Measurements from ENCODE around the gene EBLN1. TPM values are rescaled to one million over a fixed set of nuclear protein-coding genes. Genes with fewer than 3 reads are reported as not detected.

The EBLN1 gene
- total and polyA plus RNA-seq, 2 of the 13 experiments (the other 11 are each of a cell fraction or from before 2014, with no cell fraction given): not detected

GRCh38 chr10:22228943-22229801 is 11.4 kb upstream of the EBLN1 start (continued):
- TF ChIP-seq ZKSCAN5 (CRISPR knock-in tag; IDR thresholded peaks at IDR 0.05) (peak; percentile 23; the same call in 1 of the 2 replicates), ZNF292 (CRISPR knock-in tag; IDR thresholded peaks at IDR 0.05; ENCODE audit: borderline replicate concordance, low read depth) (peak; percentile 32; the same call in 1 of the 2 replicates), SKI (IDR thresholded peaks at IDR 0.05; ENCODE audit: partially characterized antibody) (no peak), TCF7 (IDR thresholded peaks at IDR 0.05; ENCODE audit: low read depth) (no peak), KDM4B (CRISPR knock-in tag; IDR thresholded peaks at IDR 0.05) (peak; percentile 83), EED (CRISPR knock-in tag; IDR thresholded peaks at IDR 0.05) (no peak), KAT8 (CRISPR knock-in tag; IDR thresholded peaks at IDR 0.05) (peak; percentile 58; the same call in 1 of the 2 replicates), ZNF674 (CRISPR knock-in tag; IDR thresholded peaks at IDR 0.05; ENCODE audit: low read depth) (no peak), ZNF782 (CRISPR knock-in tag; IDR thresholded peaks at IDR 0.05; ENCODE audit: borderline replicate concordance) (peak; percentile 87), ZNF460 (CRISPR knock-in tag; IDR thresholded peaks at IDR 0.05; ENCODE audit: borderline replicate concordance) (no peak), ZSCAN22 (CRISPR knock-in tag; IDR thresholded peaks at IDR 0.05) (no peak), ZNF788 (CRISPR knock-in tag; IDR thresholded peaks at IDR 0.05; ENCODE audit: borderline replicate concordance) (peak; percentile 88; the same call in 1 of the 2 replicates), ZNF577 (CRISPR knock-in tag; IDR thresholded peaks at IDR 0.05; ENCODE audit: borderline replicate concordance, low read depth) (no peak), STAT5B (CRISPR knock-in tag; IDR thresholded peaks at IDR 0.05) (peak; percentile 60), PPARG (CRISPR knock-in tag; conservative IDR thresholded peaks at IDR 0.05) (peak; percentile 43), HNRNPK (IDR thresholded peaks at IDR 0.05; ENCODE audit: low read depth, low read length, poor library complexity, severe bottlenecking) (no peak), ELF3 (CRISPR knock-in tag; IDR thresholded peaks at IDR 0.05) (no peak; the same call in 1 of the 2 replicates), TEAD2 (CRISPR knock-in tag; IDR thresholded peaks at IDR 0.05) (0 out of 2 replicates have a peak, but pooled peaks have one; percentile 66), ZNF780A (CRISPR knock-in tag; IDR thresholded peaks at IDR 0.05) (no peak), ZNF326 (CRISPR knock-in tag; IDR thresholded peaks at IDR 0.05; ENCODE audit: borderline replicate concordance) (no peak), ZNF839 (CRISPR knock-in tag; IDR thresholded peaks at IDR 0.05; ENCODE audit: borderline replicate concordance) (no peak), HDAC2 (CRISPR knock-in tag; IDR thresholded peaks at IDR 0.05) (peak; percentile 33; the same call in 1 of the 2 replicates), FOXK2 (IDR thresholded peaks at IDR 0.05) (no peak), GMEB1 (CRISPR knock-in tag; IDR thresholded peaks at IDR 0.05; ENCODE audit: borderline replicate concordance) (no peak)
- TF ChIP-seq, protein P1, sequence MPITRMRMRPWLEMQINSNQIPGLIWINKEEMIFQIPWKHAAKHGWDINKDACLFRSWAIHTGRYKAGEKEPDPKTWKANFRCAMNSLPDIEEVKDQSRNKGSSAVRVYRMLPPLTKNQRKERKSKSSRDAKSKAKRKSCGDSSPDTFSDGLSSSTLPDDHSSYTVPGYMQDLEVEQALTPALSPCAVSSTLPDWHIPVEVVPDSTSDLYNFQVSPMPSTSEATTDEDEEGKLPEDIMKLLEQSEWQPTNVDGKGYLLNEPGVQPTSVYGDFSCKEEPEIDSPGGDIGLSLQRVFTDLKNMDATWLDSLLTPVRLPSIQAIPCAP (CRISPR knock-in tag; IDR thresholded peaks at IDR 0.05; ENCODE audit: low read depth): no peak
- TF ChIP-seq, protein P2, sequence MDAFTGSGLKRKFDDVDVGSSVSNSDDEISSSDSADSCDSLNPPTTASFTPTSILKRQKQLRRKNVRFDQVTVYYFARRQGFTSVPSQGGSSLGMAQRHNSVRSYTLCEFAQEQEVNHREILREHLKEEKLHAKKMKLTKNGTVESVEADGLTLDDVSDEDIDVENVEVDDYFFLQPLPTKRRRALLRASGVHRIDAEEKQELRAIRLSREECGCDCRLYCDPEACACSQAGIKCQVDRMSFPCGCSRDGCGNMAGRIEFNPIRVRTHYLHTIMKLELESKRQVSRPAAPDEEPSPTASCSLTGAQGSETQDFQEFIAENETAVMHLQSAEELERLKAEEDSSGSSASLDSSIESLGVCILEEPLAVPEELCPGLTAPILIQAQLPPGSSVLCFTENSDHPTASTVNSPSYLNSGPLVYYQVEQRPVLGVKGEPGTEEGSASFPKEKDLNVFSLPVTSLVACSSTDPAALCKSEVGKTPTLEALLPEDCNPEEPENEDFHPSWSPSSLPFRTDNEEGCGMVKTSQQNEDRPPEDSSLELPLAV (CRISPR knock-in tag; conservative IDR thresholded peaks at IDR 0.05; ENCODE audit: low read depth): no peak
- TF ChIP-seq, protein P3, sequence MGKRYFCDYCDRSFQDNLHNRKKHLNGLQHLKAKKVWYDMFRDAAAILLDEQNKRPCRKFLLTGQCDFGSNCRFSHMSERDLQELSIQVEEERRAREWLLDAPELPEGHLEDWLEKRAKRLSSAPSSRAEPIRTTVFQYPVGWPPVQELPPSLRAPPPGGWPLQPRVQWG (CRISPR knock-in tag; IDR thresholded peaks at IDR 0.05; ENCODE audit: borderline replicate concordance, low read depth): no peak
